ENCODE data around the gene PDE2A.
A peak's percentile ranks its signal among the peaks of the same experiment; 100 is the strongest.

Gene PDE2A

GRCh38 chr11:72686639-72687220, 12.5 kb upstream of the PDE2A start:
- no peak for DNase-seq (ENCODE audit: low read depth in 1 of 2, low spot score in 1 of 2)
- in situ Hi-C loops (cut with HindIII; ENCODE audit: low pct_unique_long_range_greater_than_20kb, low sequenced_read_pairs): no loop called here
- no peak for TF ChIP-seq JUND (IDR thresholded peaks at IDR 0.05; ENCODE audit: low read depth)

GRCh38 chr11:72685560-72686480, 11.6 kb upstream of the PDE2A start:
- TF ChIP-seq JUND (IDR thresholded peaks at IDR 0.05; ENCODE audit: low read depth): no peak
- in situ Hi-C loops (cut with HindIII; ENCODE audit: low pct_unique_long_range_greater_than_20kb, low sequenced_read_pairs): no loop called here
- DNase-seq (ENCODE audit: low read depth in 1 of 2, low spot score in 1 of 2): no peak

- TF ChIP-seq JUND (IDR thresholded peaks at IDR 0.05; ENCODE audit: low read depth): no peak
- peak; percentile 72 to 85 for DNase-seq (ENCODE audit: low read depth in 1 of 2, low spot score in 1 of 2)
- in situ Hi-C loops (cut with HindIII; ENCODE audit: low pct_unique_long_range_greater_than_20kb, low sequenced_read_pairs): no loop called here
Observed at GRCh38 chr11:72684236-72684912, 10.2 kb upstream of the PDE2A start.

- TF ChIP-seq JUND (IDR thresholded peaks at IDR 0.05; ENCODE audit: low read depth): no peak
- DNase-seq (ENCODE audit: low read depth in 1 of 2, low spot score in 1 of 2): peak; percentile 53 to 90
- in situ Hi-C loops (cut with HindIII; ENCODE audit: low pct_unique_long_range_greater_than_20kb, low sequenced_read_pairs): no loop called here
Observed at GRCh38 chr11:72683782-72684200, 9.6 kb upstream of the PDE2A start.

GRCh38 chr11:72682858-72683243, 8.6 kb upstream of the PDE2A start:
- TF ChIP-seq JUND (IDR thresholded peaks at IDR 0.05; ENCODE audit: low read depth): no peak
- in situ Hi-C loops (cut with HindIII; ENCODE audit: low pct_unique_long_range_greater_than_20kb, low sequenced_read_pairs): no loop called here
- DNase-seq (ENCODE audit: low read depth in 1 of 2, low spot score in 1 of 2): no peak

- DNase-seq (ENCODE audit: low read depth in 1 of 2, low spot score in 1 of 2): no peak
- in situ Hi-C loops (cut with HindIII; ENCODE audit: low pct_unique_long_range_greater_than_20kb, low sequenced_read_pairs): no loop called here
- TF ChIP-seq JUND (IDR thresholded peaks at IDR 0.05; ENCODE audit: low read depth): no peak
Observed at GRCh38 chr11:72682238-72682857, 8.1 kb upstream of the PDE2A start.

GRCh38 chr11:72681226-72682153, 7.3 kb upstream of the PDE2A start:
- TF ChIP-seq JUND (IDR thresholded peaks at IDR 0.05; ENCODE audit: low read depth): no peak
- peak in 1 of 2 experiments; percentile 22 for DNase-seq (ENCODE audit: low read depth in 1 of 2, low spot score in 1 of 2)
- in situ Hi-C loops (cut with HindIII; ENCODE audit: low pct_unique_long_range_greater_than_20kb, low sequenced_read_pairs): no loop called here

GRCh38 chr11:72680624-72681158, 6.5 kb upstream of the PDE2A start:
- no peak for TF ChIP-seq JUND (IDR thresholded peaks at IDR 0.05; ENCODE audit: low read depth)
- in situ Hi-C loops (cut with HindIII; ENCODE audit: low pct_unique_long_range_greater_than_20kb, low sequenced_read_pairs): no loop called here

GRCh38 chr11:72679869-72680268, 5.6 kb upstream of the PDE2A start:
- no peak for TF ChIP-seq JUND (IDR thresholded peaks at IDR 0.05; ENCODE audit: low read depth)
- in situ Hi-C loops (cut with HindIII; ENCODE audit: low pct_unique_long_range_greater_than_20kb, low sequenced_read_pairs): no loop called here
- DNase-seq (ENCODE audit: low read depth in 1 of 2, low spot score in 1 of 2): no peak

More at GRCh38 chr11:72680624-72681158, 6.5 kb upstream of the PDE2A start:
- no peak for DNase-seq (ENCODE audit: low read depth in 1 of 2, low spot score in 1 of 2)

GRCh38 chr11:72678524-72678923, 4.3 kb upstream of the PDE2A start:
- in situ Hi-C loops (cut with HindIII; ENCODE audit: low pct_unique_long_range_greater_than_20kb, low sequenced_read_pairs): no loop called here
- no peak for DNase-seq (ENCODE audit: low read depth in 1 of 2, low spot score in 1 of 2)
- no peak for TF ChIP-seq JUND (IDR thresholded peaks at IDR 0.05; ENCODE audit: low read depth)

GRCh38 chr11:72676861-72677341, 2.7 kb upstream of the PDE2A start:
- TF ChIP-seq JUND (IDR thresholded peaks at IDR 0.05; ENCODE audit: low read depth): no peak
- in situ Hi-C loops (cut with HindIII; ENCODE audit: low pct_unique_long_range_greater_than_20kb, low sequenced_read_pairs): no loop called here
- DNase-seq (ENCODE audit: low read depth in 1 of 2, low spot score in 1 of 2): peak; percentile 75 to 95
